Measurements from ENCODE around the gene KRTAP10-6.
"Not testable (repeated sequence)": the region's sequence is repeated elsewhere in the genome, so short reads cannot be mapped to it uniquely, and the experiment has no call there.

The KRTAP10-6 gene

GRCh38 chr21:44567481-44568171 is 24.7 kb downstream of the KRTAP10-6 start:
- TF ChIP-seq CTCF (IDR thresholded peaks at IDR 0.05; ENCODE audit: low read depth, low read length), result no peak
- no peak overlapping the region for H3K4me3 ChIP-seq (replicated peaks in 1 of 2; ENCODE audit: low read depth in 2 of 2, low read length in 2 of 2)
- DNase-seq (ENCODE audit: low read depth in 2 of 2), result no peak

- no peak for DNase-seq (ENCODE audit: low read depth in 2 of 2)
- H3K4me3 ChIP-seq (replicated peaks in 1 of 2; ENCODE audit: low read depth in 2 of 2, low read length in 2 of 2), result no peak overlapping the region
Observed at GRCh38 chr21:44566403-44566802, 25.9 kb downstream of the KRTAP10-6 start.

GRCh38 chr21:44564886-44565598 is 27.3 kb downstream of the KRTAP10-6 start:
- no peak overlapping the region for H3K4me3 ChIP-seq (replicated peaks in 1 of 2; ENCODE audit: low read depth in 2 of 2, low read length in 2 of 2)
- no peak for DNase-seq (ENCODE audit: low read depth in 2 of 2)
- no peak for TF ChIP-seq CTCF (IDR thresholded peaks at IDR 0.05; ENCODE audit: low read depth, low read length)

More at GRCh38 chr21:44566403-44566802, 25.9 kb downstream of the KRTAP10-6 start:
- TF ChIP-seq CTCF (IDR thresholded peaks at IDR 0.05; ENCODE audit: low read depth, low read length), result no peak

GRCh38 chr21:44564099-44564498 is 28.2 kb downstream of the KRTAP10-6 start:
- no peak for TF ChIP-seq CTCF (IDR thresholded peaks at IDR 0.05; ENCODE audit: low read depth, low read length)
- DNase-seq (ENCODE audit: low read depth in 2 of 2), result no peak
- H3K4me3 ChIP-seq (replicated peaks in 1 of 2; ENCODE audit: low read depth in 2 of 2, low read length in 2 of 2), result no peak overlapping the region

- DNase-seq (ENCODE audit: low read depth in 2 of 2), result no peak
- no peak within 1 kb of the TSS for H3K4me3 ChIP-seq (replicated peaks in 1 of 2; ENCODE audit: low read depth in 2 of 2, low read length in 2 of 2)
- TF ChIP-seq CTCF (IDR thresholded peaks at IDR 0.05; ENCODE audit: low read depth, low read length), result no peak
Observed at GRCh38 chr21:44558695-44559094, 33.6 kb downstream of the KRTAP10-6 start, which contains the start of gene KRTAP10-3. KRTAP10-3 (minus strand) TSS chr21:44558795; CDS start chr21:44558715, 80 bp downstream.

GRCh38 chr21:44558329-44558675 is 34.0 kb downstream of the KRTAP10-6 start:
- not testable (repeated sequence) for H3K4me3 ChIP-seq (replicated peaks in 1 of 2; ENCODE audit: low read depth in 2 of 2, low read length in 2 of 2); DNase-seq (ENCODE audit: low read depth in 2 of 2)

GRCh38 chr21:44557491-44558328 is 34.6 kb downstream of the KRTAP10-6 start:
- no peak for TF ChIP-seq CTCF (IDR thresholded peaks at IDR 0.05; ENCODE audit: low read depth, low read length)
- no peak for DNase-seq (ENCODE audit: low read depth in 2 of 2)
- H3K4me3 ChIP-seq (replicated peaks in 1 of 2; ENCODE audit: low read depth in 2 of 2, low read length in 2 of 2), result no peak overlapping the region

All from cardiac fibroblast (primary cell).